GM12865 (cell line): Measurements from ENCODE around the gene SLC39A3.

ENCODE experiments used
- DNase-seq: peaks from one replicate; pipeline ENCODE4 v3.0.0; 2010; ENCODE audit warnings: low read depth
- H3K4me3 ChIP-seq: 2 replicates; pipeline ENCODE4 v1.5.1; 2011; ENCODE audit warnings: mild to moderate bottlenecking, low read depth, low read length, control low read depth
- CTCF ChIP-seq: IDR thresholded peaks from 2 replicates; pipeline ENCODE4 v1.5.1; 2011; ENCODE audit warnings: low read length, control low read depth, low read depth, inconsistent platforms; ENCODE audit not compliant: insufficient read depth; ENCODE audit errors: missing control alignments

SLC39A3 gene

DNA sequence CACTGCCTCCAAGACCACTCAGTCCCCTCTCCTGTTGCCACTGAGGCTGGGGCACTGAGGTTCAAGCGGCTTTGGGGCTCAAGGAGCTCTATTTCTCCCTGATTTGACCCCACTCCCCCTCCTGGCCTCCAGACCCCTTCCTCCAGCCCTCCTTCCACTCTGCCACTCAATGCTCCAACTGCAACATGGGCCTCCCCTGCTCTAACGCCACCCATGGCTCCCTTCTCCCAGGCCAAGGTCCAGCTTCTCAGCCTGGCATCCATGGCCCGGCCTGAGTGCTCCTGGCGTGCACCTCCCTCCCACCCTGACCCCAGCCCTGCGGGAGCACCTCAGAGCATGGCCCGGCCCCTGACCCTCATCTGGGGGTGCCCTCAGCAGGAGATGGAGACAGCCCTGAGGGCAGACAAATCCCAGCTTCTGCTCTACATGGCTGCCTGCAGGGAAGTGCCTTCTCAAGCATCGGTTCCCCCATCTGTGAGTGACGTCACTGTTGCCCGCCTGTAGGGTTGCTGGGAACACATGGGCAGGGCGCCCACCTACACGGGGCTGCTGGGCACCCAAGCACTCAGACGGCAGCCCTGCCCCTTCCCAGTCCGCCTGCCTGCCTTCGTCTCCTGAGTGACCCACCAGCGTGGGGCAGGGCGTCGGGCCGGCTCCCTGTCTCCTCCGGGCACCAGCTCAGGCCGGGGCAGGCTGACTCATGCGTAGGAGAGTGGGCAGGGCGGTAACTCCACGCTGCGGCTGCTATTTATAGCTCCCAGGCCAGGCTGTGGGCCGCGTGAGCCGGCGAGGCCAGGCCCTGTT, 17.1 kb downstream of the SLC39A3 start:
- no peak for DNase-seq
- H3K4me3 ChIP-seq = no peak overlapping the region

GRCh38 chr19:2721570-2722540, 18.0 kb downstream of the SLC39A3 start:
- no peak for DNase-seq
- no peak overlapping the region; the same call in 1 of the 2 replicates for H3K4me3 ChIP-seq

More for the DNA sequence above, 17.1 kb downstream of the SLC39A3 start:
- no peak for TF ChIP-seq CTCF

DNA sequence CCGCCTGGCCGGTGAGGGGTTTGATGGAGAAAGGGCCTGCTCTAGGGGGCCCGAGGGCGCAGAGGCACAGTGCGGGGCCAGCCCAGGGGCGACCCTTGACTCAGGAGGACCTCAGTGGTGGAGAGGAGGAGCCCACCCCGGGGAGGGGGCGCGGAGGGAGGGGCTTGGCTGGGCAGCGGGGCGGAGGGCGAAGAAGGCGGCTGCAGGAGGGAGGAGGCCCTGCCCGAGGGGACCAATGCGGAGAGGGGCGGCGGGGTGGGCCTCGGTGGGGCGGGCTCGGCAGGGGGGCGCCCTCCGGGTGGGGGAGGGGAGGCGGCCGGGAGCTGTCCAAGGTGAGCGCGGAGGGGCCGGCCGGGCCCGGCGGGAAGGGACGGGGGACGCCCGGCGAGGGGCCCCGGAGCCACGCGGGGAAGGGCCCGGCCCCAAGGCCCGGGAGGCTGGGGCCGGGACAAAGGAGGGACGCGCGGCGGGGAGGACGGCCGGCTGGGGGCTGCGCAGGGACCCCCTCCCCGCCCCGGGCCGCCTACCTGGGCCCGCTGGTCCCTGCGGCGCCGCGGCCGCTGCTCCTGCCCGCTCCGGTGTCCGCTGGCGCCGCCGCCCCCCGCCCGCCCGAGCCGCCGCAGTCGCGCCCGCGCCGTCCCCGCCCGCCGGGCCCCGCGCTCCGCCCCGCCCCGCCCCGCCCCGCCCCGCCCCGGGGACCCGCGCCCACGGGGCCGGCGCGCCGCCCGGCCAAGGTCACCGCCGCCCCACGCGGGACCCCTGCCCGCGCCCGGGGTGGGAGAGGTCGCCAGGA, 18.8 kb downstream of the SLC39A3 start, which contains the start of gene DIRAS1:
DIRAS1 (minus strand) TSS at position 596 of the 793 bp plus-strand sequence. CDS start 3,566 bp downstream, outside the sequence.
- DNase-seq = no peak
- no peak for TF ChIP-seq CTCF
- no peak within 1 kb of the TSS; the same call in 1 of the 2 replicates for H3K4me3 ChIP-seq

More at GRCh38 chr19:2721570-2722540, 18.0 kb downstream of the SLC39A3 start:
- TF ChIP-seq CTCF = no peak

- no peak for DNase-seq
- no peak overlapping the region for H3K4me3 ChIP-seq
- TF ChIP-seq CTCF = no peak
Observed at GRCh38 chr19:2719920-2720776, 19.7 kb downstream of the SLC39A3 start.

DNA sequence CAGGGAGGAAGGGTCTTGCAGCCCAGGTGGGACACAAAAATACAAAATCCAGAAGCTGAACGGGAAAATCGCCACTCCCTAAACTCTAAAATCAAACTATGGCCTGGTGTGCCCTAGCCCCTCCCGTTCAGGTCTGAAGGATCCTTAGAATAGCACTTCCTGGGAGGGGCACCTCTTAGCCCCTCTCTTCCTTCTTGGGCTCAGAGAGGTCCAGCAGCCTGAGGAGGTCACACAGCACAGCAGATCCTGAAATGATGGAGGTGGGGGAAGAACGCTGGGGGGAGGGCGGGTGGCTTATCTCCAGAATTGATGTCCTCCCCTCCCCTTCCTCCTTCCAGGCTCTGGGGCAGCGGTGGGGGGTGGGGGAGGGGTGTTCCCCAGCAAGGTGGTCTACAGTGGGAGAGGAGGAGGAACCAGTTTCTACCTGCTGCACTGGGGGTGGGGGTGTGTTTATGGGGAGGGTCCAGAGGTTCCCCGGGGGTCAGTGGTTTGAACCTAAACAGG, 20.5 kb downstream of the SLC39A3 start:
- TF ChIP-seq CTCF = no peak
- no peak for DNase-seq
- no peak overlapping the region for H3K4me3 ChIP-seq
